ENCODE results near the gene MICAL2.

- no peak for TF ChIP-seq ZNF70 (CRISPR knock-in tag; IDR thresholded peaks at IDR 0.05)
- no peak for TF ChIP-seq GLIS3 (CRISPR knock-in tag; IDR thresholded peaks at IDR 0.05)
- no peak for TF ChIP-seq ZFP30 (CRISPR knock-in tag; IDR thresholded peaks at IDR 0.05)
- TF ChIP-seq PATZ1 (CRISPR knock-in tag; IDR thresholded peaks at IDR 0.05; ENCODE audit: borderline replicate concordance): no peak
- no peak for TF ChIP-seq OSR1 (CRISPR knock-in tag; IDR thresholded peaks at IDR 0.05)
- TF ChIP-seq ARNTL (CRISPR knock-in tag; IDR thresholded peaks at IDR 0.05; ENCODE audit: borderline replicate concordance, low read depth): no peak
Observed at GRCh38 chr11:12103411-12104225, 6.8 kb upstream of the MICAL2 start.
